DND-41 (cell line): ENCODE results near the gene DGKB.

Experiments used
- ATAC-seq: fragments of 200-7000 bp; cut with Tn5 transposase; 3 replicates; pipeline ENCODE4 v1.9.1; 2021; ENCODE audit warnings: low read depth; ENCODE audit not compliant: insufficient read depth
- DNase-seq: peaks from one replicate; pipeline ENCODE4 v3.0.0-alpha.2; 2020
- H2AFZ ChIP-seq: 2 replicates; pipeline ENCODE4 v1.6.0; 2012; ENCODE audit warnings: low read depth, low read length
- H3K27ac ChIP-seq: 2 replicates; pipeline ENCODE4 v1.5.1; 2012; ENCODE audit warnings: low read length, inconsistent platforms
- H3K27me3 ChIP-seq: fragments of 200-600 bp; sonication (generic); 2 replicates; pipeline ENCODE4 v1.6.0; 2012; ENCODE audit warnings: low read length, mild to moderate bottlenecking, inconsistent platforms; ENCODE audit not compliant: insufficient read depth, poor library complexity
- H3K36me3 ChIP-seq: 2 replicates; pipeline ENCODE4 v1.5.1; 2012; ENCODE audit warnings: low read length, inconsistent platforms; ENCODE audit not compliant: insufficient read depth
- H3K4me1 ChIP-seq: 2 replicates; pipeline ENCODE4 v1.5.1; 2012; ENCODE audit warnings: mild to moderate bottlenecking, low read length; ENCODE audit not compliant: insufficient read depth
- H3K4me2 ChIP-seq: 2 replicates; pipeline ENCODE4 v1.6.0; 2012; ENCODE audit warnings: mild to moderate bottlenecking, moderate library complexity, low read length, inconsistent platforms; ENCODE audit not compliant: insufficient read depth
- H3K4me3 ChIP-seq, 2 experiments: fragments of 200-600 bp in 1 of 2; shearing (Covaris generic) in 1 of 2; 2 replicates each; pipeline ENCODE4 v1.5.1; 2012 to 2016; ENCODE audit warnings: inconsistent platforms in 2 of 2, low read length in 2 of 2, mild to moderate bottlenecking in 2 of 2, low read depth in 1 of 2, moderate library complexity in 1 of 2
- H3K79me2 ChIP-seq: 2 replicates; pipeline ENCODE4 v1.6.0; 2012; ENCODE audit warnings: low read length, inconsistent platforms; ENCODE audit not compliant: insufficient read depth
- H3K9ac ChIP-seq: 2 replicates; pipeline ENCODE4 v1.6.0; 2012; ENCODE audit warnings: low read depth, mild to moderate bottlenecking, inconsistent platforms, low read length, moderate library complexity
- H3K9me3 ChIP-seq: 2 replicates; pipeline ENCODE4 v1.5.1; 2012; ENCODE audit warnings: low read length, moderate library complexity, mild to moderate bottlenecking, inconsistent platforms; ENCODE audit not compliant: insufficient read depth, severe bottlenecking
- H4K20me1 ChIP-seq: 2 replicates; pipeline ENCODE4 v1.6.0; 2012; ENCODE audit warnings: low read length; ENCODE audit not compliant: insufficient read depth
- EZH2 ChIP-seq: IDR thresholded peaks from 3 replicates; pipeline ENCODE4 v1.6.1; 2012; ENCODE audit warnings: borderline replicate concordance, low read depth, mild to moderate bottlenecking, moderate library complexity, low read length, inconsistent platforms; ENCODE audit not compliant: severe bottlenecking
- TF ChIP-seq, protein P1 (sequence below): IDR thresholded peaks from 2 replicates; pipeline ENCODE4 v1.5.1; 2012; ENCODE audit warnings: borderline replicate concordance, low read length, moderate library complexity, mild to moderate bottlenecking; ENCODE audit not compliant: poor library complexity, severe bottlenecking; ENCODE audit errors: extremely low read depth

The DGKB gene

DNA sequence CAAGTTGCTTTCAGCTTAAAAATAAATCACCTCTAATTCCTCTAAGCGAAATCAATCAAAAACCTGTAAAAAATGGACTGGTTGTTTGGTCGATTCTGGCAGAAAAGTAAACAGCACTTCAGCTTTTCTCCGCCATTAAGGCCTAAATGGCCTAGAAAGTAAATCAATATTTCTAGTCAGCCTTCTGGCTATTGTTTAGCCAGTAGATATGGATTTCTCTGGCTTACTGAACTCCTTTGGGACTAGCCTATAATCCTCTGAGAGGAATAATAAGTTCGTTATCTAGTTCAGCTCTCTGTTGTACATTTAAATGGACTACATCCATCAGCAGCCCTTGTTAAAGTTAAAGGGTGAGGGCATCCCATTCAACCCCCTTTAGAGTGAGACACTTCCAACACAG is 513.0 kb downstream of the DGKB start:
- TF ChIP-seq, protein P1, sequence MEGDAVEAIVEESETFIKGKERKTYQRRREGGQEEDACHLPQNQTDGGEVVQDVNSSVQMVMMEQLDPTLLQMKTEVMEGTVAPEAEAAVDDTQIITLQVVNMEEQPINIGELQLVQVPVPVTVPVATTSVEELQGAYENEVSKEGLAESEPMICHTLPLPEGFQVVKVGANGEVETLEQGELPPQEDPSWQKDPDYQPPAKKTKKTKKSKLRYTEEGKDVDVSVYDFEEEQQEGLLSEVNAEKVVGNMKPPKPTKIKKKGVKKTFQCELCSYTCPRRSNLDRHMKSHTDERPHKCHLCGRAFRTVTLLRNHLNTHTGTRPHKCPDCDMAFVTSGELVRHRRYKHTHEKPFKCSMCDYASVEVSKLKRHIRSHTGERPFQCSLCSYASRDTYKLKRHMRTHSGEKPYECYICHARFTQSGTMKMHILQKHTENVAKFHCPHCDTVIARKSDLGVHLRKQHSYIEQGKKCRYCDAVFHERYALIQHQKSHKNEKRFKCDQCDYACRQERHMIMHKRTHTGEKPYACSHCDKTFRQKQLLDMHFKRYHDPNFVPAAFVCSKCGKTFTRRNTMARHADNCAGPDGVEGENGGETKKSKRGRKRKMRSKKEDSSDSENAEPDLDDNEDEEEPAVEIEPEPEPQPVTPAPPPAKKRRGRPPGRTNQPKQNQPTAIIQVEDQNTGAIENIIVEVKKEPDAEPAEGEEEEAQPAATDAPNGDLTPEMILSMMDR: no peak
- no peak for TF ChIP-seq EZH2
- Histone ChIP-seq H3K4me2 (no peak overlapping the region), H3K4me3 (no peak overlapping the region), H3K27me3 (no peaks in the 10 kb centered on the region), H3K9me3 (no peaks in the 10 kb centered on the region), H3K9ac (no peak overlapping the region), H3K79me2 (no peaks in the 10 kb centered on the region), H4K20me1 (no peaks in the 10 kb centered on the region), H3K36me3 (no peaks in the 10 kb centered on the region), H2AFZ (no peak overlapping the region), H3K4me1 (no peaks in the 10 kb centered on the region), H3K27ac (no peak overlapping the region)
- no peak for ATAC-seq
- no peak for DNase-seq

DNA sequence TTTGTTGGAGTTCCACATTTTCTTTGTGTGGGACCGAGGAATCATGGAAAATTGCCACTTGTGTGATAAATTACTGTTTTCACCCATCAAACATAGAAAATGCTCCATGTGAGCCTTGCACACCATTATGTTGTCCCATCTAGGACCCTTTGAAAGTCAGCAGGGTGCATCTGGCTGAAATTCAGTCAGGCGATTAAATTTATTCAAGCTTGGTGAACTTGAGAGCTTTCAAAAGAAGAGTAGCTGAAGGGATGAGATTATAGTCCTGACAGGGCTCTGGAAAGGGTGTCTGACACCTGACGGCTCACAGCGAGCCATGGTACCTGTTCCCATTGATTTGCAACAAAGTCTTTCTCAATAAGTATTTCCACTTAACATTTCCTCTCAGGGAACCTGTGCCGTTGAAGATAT is 513.4 kb downstream of the DGKB start:
- H3K9me3 ChIP-seq: no peaks in the 10 kb centered on the region
- H3K9ac ChIP-seq: no peak overlapping the region
- no peak overlapping the region for H3K4me2 ChIP-seq
- no peaks in the 10 kb centered on the region for H3K27me3 ChIP-seq
- no peak overlapping the region for H3K4me3 ChIP-seq
- no peaks in the 10 kb centered on the region for H4K20me1 ChIP-seq
- H2AFZ ChIP-seq: no peak overlapping the region
- ATAC-seq (no peak), DNase-seq (no peak)
- H3K27ac ChIP-seq: no peak overlapping the region
- H3K36me3 ChIP-seq: no peaks in the 10 kb centered on the region
- H3K4me1 ChIP-seq: no peaks in the 10 kb centered on the region
- H3K79me2 ChIP-seq: no peaks in the 10 kb centered on the region
- TF ChIP-seq, protein P1: no peak
- no peak for TF ChIP-seq EZH2

DNA sequence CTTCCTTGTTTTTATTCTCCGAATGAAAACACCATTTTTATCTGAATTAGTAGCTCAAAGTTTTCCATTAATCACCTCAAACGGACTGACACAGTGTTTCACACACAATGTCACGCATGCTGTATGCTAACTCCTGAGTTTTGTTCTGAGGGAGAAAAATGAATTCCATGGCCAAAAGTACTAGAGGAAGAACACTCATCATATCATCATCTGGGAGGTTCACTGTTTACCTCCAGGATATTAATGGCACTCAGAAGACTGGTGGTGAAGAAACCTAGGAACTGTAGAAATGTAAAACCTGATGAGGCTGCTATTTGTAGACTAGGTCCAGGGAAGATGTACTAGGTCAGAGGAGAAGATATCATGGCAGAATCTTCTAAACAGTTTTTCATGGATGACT is 517.5 kb downstream of the DGKB start:
- Histone ChIP-seq H3K36me3 (no peaks in the 10 kb centered on the region), H3K4me1 (no peaks in the 10 kb centered on the region), H3K9me3 (no peaks in the 10 kb centered on the region), H3K27ac (no peak overlapping the region), H3K27me3 (no peaks in the 10 kb centered on the region), H3K79me2 (no peaks in the 10 kb centered on the region), H2AFZ (no peak overlapping the region), H3K4me3 (no peak overlapping the region), H3K9ac (no peak overlapping the region), H3K4me2 (no peak overlapping the region), H4K20me1 (no peaks in the 10 kb centered on the region)
- DNase-seq (no peak), ATAC-seq (no peak)
- TF ChIP-seq, protein P1: no peak
- no peak for TF ChIP-seq EZH2

DNA sequence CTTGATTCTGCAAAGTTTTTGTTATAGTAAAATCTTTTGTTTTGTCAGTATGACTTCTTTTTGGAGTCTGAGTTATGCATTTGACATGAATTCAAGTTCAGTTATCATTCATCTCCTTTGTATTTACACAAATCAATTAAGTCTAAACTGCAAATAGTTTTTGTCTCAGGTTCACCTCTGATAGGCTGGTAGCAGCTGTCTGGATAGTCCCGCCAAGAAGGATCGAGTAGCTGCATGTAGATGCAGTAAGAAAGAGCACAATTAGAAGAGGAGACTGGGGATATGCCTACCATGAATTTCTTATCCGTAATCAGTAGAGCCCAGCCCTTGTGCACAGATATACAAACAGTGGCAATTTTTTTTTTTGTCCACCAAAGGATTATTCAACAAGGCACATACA is 520.6 kb downstream of the DGKB start:
- H3K4me2 ChIP-seq: no peak overlapping the region
- H3K4me3 ChIP-seq: no peak overlapping the region
- H3K4me1 ChIP-seq: no peaks in the 10 kb centered on the region
- H3K27ac ChIP-seq: no peak overlapping the region
- no peak for DNase-seq
- H3K79me2 ChIP-seq: no peaks in the 10 kb centered on the region
- H2AFZ ChIP-seq: no peak overlapping the region
- H3K27me3 ChIP-seq: no peaks in the 10 kb centered on the region
- H3K9me3 ChIP-seq: no peaks in the 10 kb centered on the region
- TF ChIP-seq, protein P1: no peak
- no peak for TF ChIP-seq EZH2
- ATAC-seq: no peak
- H3K9ac ChIP-seq: no peak overlapping the region
- H4K20me1 ChIP-seq: no peaks in the 10 kb centered on the region
- no peaks in the 10 kb centered on the region for H3K36me3 ChIP-seq
